ENCODE data around the gene DNM1.

DNM1 gene

DNA sequence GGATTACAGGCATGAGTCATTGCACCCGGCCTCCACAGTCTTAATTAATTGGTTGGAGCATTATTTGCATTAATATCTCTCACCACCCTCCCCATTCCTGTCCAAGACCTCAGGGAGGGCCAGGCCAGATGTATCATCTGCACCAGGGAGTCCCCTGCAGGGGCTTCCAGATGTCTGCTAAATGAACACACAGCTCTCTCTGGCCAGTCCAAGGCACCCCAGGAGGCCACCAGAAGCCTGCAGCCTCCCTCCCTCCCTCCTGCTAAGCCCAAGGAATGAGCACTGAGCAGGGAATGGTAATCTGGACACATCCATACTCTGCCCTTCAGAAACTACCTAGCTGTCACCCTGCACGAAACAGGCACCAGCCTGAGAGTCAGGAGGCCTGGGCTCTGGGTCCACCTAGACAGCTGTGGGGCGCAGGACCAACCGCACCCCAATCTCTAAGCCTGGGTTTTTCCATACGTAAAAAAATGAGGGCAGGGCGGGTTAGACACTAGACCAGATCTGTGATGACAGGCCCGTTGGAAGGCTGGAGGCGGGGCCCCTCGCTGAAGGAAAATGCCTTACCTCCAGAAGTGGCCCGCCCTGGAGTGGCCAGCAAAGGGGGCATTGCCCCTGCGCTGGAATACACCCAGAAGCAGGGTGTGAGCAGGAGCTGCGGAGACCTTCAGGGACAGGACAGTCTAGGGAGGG lies 20.1 kb upstream of the DNM1 start:
- no peak overlapping the region for H3K27ac ChIP-seq (ENCODE audit: low read length)
- no peaks in the 10 kb centered on the region for H3K27me3 ChIP-seq (ENCODE audit: insufficient read depth, low read length, poor library complexity)
- no peaks in the 10 kb centered on the region for H4K20me1 ChIP-seq (ENCODE audit: insufficient read depth, low read length)
- peaks cover 63% of the 10 kb centered on the region for H3K36me3 ChIP-seq (ENCODE audit: insufficient read depth, low read length)
- no peaks in the 10 kb centered on the region for H3K79me2 ChIP-seq (ENCODE audit: insufficient read depth, low read length)
- no peak overlapping the region for H2AFZ ChIP-seq (ENCODE audit: low read depth, low read length)
- H3K9me3 ChIP-seq (ENCODE audit: insufficient read depth, low read length, severe bottlenecking): peaks cover 8% of the 10 kb centered on the region
- TF ChIP-seq, protein P1, sequence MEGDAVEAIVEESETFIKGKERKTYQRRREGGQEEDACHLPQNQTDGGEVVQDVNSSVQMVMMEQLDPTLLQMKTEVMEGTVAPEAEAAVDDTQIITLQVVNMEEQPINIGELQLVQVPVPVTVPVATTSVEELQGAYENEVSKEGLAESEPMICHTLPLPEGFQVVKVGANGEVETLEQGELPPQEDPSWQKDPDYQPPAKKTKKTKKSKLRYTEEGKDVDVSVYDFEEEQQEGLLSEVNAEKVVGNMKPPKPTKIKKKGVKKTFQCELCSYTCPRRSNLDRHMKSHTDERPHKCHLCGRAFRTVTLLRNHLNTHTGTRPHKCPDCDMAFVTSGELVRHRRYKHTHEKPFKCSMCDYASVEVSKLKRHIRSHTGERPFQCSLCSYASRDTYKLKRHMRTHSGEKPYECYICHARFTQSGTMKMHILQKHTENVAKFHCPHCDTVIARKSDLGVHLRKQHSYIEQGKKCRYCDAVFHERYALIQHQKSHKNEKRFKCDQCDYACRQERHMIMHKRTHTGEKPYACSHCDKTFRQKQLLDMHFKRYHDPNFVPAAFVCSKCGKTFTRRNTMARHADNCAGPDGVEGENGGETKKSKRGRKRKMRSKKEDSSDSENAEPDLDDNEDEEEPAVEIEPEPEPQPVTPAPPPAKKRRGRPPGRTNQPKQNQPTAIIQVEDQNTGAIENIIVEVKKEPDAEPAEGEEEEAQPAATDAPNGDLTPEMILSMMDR (IDR thresholded peaks at IDR 0.05; ENCODE audit: borderline replicate concordance, extremely low read depth, low read length, poor library complexity, severe bottlenecking): no peak
- TF ChIP-seq EZH2 (IDR thresholded peaks at IDR 0.05; ENCODE audit: borderline replicate concordance, low read depth, low read length, severe bottlenecking): no peak
- no peaks in the 10 kb centered on the region for H3K4me1 ChIP-seq (ENCODE audit: insufficient read depth, low read length)
- H3K4me3 ChIP-seq (ENCODE audit: low read depth in 1 of 2, low read length in 2 of 2): no peak overlapping the region
- ATAC-seq (ENCODE audit: insufficient read depth, low read depth): no peak
- no peak overlapping the region for H3K4me2 ChIP-seq (ENCODE audit: insufficient read depth, low read length)
- DNase-seq: no peak
- no peak overlapping the region for H3K9ac ChIP-seq (ENCODE audit: low read depth, low read length)

DNA sequence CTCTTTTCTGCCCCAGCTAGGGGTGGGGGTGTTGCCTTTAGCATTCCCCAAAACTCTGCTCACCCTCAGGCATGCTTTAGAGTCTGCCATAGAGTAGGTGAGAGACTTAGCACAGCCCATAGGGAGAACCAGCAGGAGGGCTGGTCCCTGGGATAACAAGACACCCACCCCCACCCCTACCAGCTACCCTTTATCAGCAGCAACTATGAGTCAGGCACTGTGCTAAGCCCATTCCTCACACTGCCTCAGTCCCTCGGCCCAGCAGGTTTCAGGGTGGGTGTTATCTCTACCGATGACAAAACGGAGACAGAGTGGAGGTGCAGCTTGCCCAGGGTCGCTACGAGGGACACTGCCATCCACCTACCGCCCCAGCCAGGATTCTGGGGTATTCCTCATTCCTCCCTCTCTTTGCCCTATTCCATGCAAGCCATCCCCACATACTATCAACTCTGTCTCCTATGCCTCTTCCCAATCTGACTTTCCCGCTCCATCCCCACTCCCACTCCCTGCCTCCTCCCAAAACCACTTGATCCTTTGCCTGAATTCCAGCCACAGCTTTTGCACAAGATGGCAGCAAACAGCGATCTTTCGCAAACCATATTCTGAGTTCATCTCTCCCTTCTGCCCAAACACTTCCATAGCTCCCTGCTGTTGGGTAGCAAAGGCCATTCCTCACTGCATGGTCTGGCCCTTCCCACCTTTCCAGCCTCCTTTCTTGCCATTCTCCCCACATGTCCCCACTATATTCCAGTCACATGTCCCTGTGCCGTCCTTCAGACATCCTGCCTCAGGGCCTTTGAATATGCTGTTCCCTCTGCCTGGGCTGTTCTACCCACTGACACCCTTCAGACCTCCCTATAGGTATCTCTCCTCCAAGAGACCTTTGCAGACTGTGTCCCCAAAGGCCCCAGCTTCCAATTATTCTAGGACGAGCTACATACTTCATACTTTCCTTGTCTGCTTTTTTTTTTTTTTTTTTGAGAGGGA lies 16.9 kb upstream of the DNM1 start:
- DNase-seq (no peak), ATAC-seq (ENCODE audit: insufficient read depth, low read depth) (no peak)
- peaks cover 45% of the 10 kb centered on the region for H3K36me3 ChIP-seq (ENCODE audit: insufficient read depth, low read length)
- H3K79me2 ChIP-seq (ENCODE audit: insufficient read depth, low read length): peaks cover 13% of the 10 kb centered on the region
- H3K9ac ChIP-seq (ENCODE audit: low read depth, low read length): no peak overlapping the region
- peaks cover 12% of the 10 kb centered on the region for H3K4me1 ChIP-seq (ENCODE audit: insufficient read depth, low read length)
- no peak overlapping the region for H3K4me2 ChIP-seq (ENCODE audit: insufficient read depth, low read length)
- H3K4me3 ChIP-seq (ENCODE audit: low read depth in 1 of 2, low read length in 2 of 2): no peak overlapping the region
- no peaks in the 10 kb centered on the region for H4K20me1 ChIP-seq (ENCODE audit: insufficient read depth, low read length)
- no peaks in the 10 kb centered on the region for H3K27me3 ChIP-seq (ENCODE audit: insufficient read depth, low read length, poor library complexity)
- TF ChIP-seq, protein P1 (IDR thresholded peaks at IDR 0.05; ENCODE audit: borderline replicate concordance, extremely low read depth, low read length, poor library complexity, severe bottlenecking): no peak
- TF ChIP-seq EZH2 (IDR thresholded peaks at IDR 0.05; ENCODE audit: borderline replicate concordance, low read depth, low read length, severe bottlenecking): no peak
- no peaks in the 10 kb centered on the region for H3K9me3 ChIP-seq (ENCODE audit: insufficient read depth, low read length, severe bottlenecking)
- no peak overlapping the region for H3K27ac ChIP-seq (ENCODE audit: low read length)
- no peak overlapping the region for H2AFZ ChIP-seq (ENCODE audit: low read depth, low read length)

DNA sequence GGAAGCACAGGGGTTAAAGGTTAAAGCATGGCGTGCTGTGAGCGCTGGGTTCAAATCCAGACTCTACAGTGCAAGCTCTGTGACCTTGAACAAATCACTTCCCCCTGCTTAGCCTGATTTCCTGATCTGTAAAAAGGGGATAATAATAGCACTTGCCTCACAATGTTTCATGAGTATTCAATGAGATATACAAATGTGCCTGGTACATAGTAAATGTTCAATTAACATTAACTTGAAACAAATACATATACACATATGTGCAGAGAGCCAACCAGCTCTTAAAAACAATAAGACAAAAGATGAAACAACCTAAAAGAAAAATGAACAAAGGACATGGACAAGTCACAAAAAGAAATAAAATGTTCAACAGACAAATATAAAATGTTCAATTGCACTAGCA lies 15.8 kb upstream of the DNM1 start:
- Histone ChIP-seq H3K4me3 (ENCODE audit: low read depth in 1 of 2, low read length in 2 of 2) (no peak overlapping the region), H3K4me1 (ENCODE audit: insufficient read depth, low read length) (peaks cover 18% of the 10 kb centered on the region), H3K36me3 (ENCODE audit: insufficient read depth, low read length) (peaks cover 44% of the 10 kb centered on the region), H3K27ac (ENCODE audit: low read length) (no peak overlapping the region), H3K4me2 (ENCODE audit: insufficient read depth, low read length) (no peak overlapping the region), H3K27me3 (ENCODE audit: insufficient read depth, low read length, poor library complexity) (no peaks in the 10 kb centered on the region), H2AFZ (ENCODE audit: low read depth, low read length) (no peak overlapping the region), H3K9ac (ENCODE audit: low read depth, low read length) (no peak overlapping the region), H3K79me2 (ENCODE audit: insufficient read depth, low read length) (peaks cover 13% of the 10 kb centered on the region), H4K20me1 (ENCODE audit: insufficient read depth, low read length) (no peaks in the 10 kb centered on the region), H3K9me3 (ENCODE audit: insufficient read depth, low read length, severe bottlenecking) (no peaks in the 10 kb centered on the region)
- ATAC-seq (ENCODE audit: insufficient read depth, low read depth) (no peak), DNase-seq (no peak)
- no peak for TF ChIP-seq EZH2 (IDR thresholded peaks at IDR 0.05; ENCODE audit: borderline replicate concordance, low read depth, low read length, severe bottlenecking)
- TF ChIP-seq, protein P1 (IDR thresholded peaks at IDR 0.05; ENCODE audit: borderline replicate concordance, extremely low read depth, low read length, poor library complexity, severe bottlenecking): no peak

Measured in DND-41 (cell line).